Non-pigmented ciliary epithelial cell (primary cell): ENCODE measurements around the gene RCOR1.

Experiments
- DNase-seq: peaks from one replicate; pipeline ENCODE4 v3.0.0-alpha.2; 2010; ENCODE audit warnings: low read depth

The RCOR1 gene

GRCh38 chr14:102723650-102724049 is 131.2 kb downstream of the RCOR1 start:
- no peak for DNase-seq

- DNase-seq: no peak
These were observed 133.9 kb downstream of the RCOR1 start for GRCh38 chr14:102726191-102726949.

- no peak for DNase-seq
These were observed 135.1 kb downstream of the RCOR1 start for GRCh38 chr14:102727336-102728095.

- no peak for DNase-seq
These were observed 136.1 kb downstream of the RCOR1 start for GRCh38 chr14:102728501-102728900.

- no peak for DNase-seq
These were observed 136.8 kb downstream of the RCOR1 start for GRCh38 chr14:102729268-102729667.

- DNase-seq: no peak
These were observed 137.4 kb downstream of the RCOR1 start for GRCh38 chr14:102729825-102730224.

GRCh38 chr14:102731101-102731870 is 138.8 kb downstream of the RCOR1 start:
- no peak for DNase-seq

GRCh38 chr14:102731871-102732800 is 139.7 kb downstream of the RCOR1 start:
- DNase-seq: no peak

- DNase-seq: no peak
These were observed 140.5 kb downstream of the RCOR1 start for GRCh38 chr14:102732924-102733323.

- no peak for DNase-seq
These were observed 140.9 kb downstream of the RCOR1 start for GRCh38 chr14:102733326-102733725.

- no peak for DNase-seq
These were observed 142.0 kb downstream of the RCOR1 start for GRCh38 chr14:102734436-102734835.

- no peak for DNase-seq
These were observed 144.5 kb downstream of the RCOR1 start for GRCh38 chr14:102736956-102737355.

GRCh38 chr14:102737402-102738372 is 145.2 kb downstream of the RCOR1 start:
- DNase-seq: no peak

- DNase-seq: no peak
These were observed 146.1 kb downstream of the RCOR1 start for GRCh38 chr14:102738373-102739189.

GRCh38 chr14:102739190-102739469 is 146.7 kb downstream of the RCOR1 start:
- DNase-seq: no peak

- no peak for DNase-seq
These were observed 154.4 kb downstream of the RCOR1 start for GRCh38 chr14:102746634-102747438.

GRCh38 chr14:102748806-102749205 is 156.4 kb downstream of the RCOR1 start:
- DNase-seq: no peak

- no peak for DNase-seq
These were observed 157.2 kb downstream of the RCOR1 start for GRCh38 chr14:102749393-102750305.
